ENCODE results near the gene SERPINA3.
"Not testable (repeated sequence)": the region's sequence is repeated elsewhere in the genome, so short reads cannot be mapped to it uniquely, and the experiment has no call there.

SERPINA3 gene

GRCh38 chr14:94633121-94633520, 20.9 kb downstream of the SERPINA3 start:
- DNase-seq, result no peak

- no peak for DNase-seq
Observed at GRCh38 chr14:94635154-94635553, 23.0 kb downstream of the SERPINA3 start.

- no peak for DNase-seq
Observed at GRCh38 chr14:94636744-94637412, 24.7 kb downstream of the SERPINA3 start.

- not testable (repeated sequence) for DNase-seq
Observed at GRCh38 chr14:94637814-94638213, 25.6 kb downstream of the SERPINA3 start.

GRCh38 chr14:94638339-94638738, 26.1 kb downstream of the SERPINA3 start:
- no peak for DNase-seq

- DNase-seq, result peak; percentile 42
Observed at GRCh38 chr14:94638961-94639817, 27.0 kb downstream of the SERPINA3 start.

GRCh38 chr14:94640721-94641631, 28.8 kb downstream of the SERPINA3 start:
- peak; percentile 65 for DNase-seq

- DNase-seq, result peak; percentile 26
Observed at GRCh38 chr14:94641632-94641955, 29.4 kb downstream of the SERPINA3 start.

GRCh38 chr14:94643316-94644101, 31.3 kb downstream of the SERPINA3 start:
- peak; percentile 45 for DNase-seq

- DNase-seq, result peak; percentile 22
Observed at GRCh38 chr14:94644102-94644535, 31.9 kb downstream of the SERPINA3 start.

GRCh38 chr14:94646066-94646465, 33.9 kb downstream of the SERPINA3 start:
- DNase-seq, result peak; percentile 12

GRCh38 chr14:94646481-94646880, 34.3 kb downstream of the SERPINA3 start:
- DNase-seq, result peak; percentile 30

GRCh38 chr14:94648801-94649200, 36.6 kb downstream of the SERPINA3 start:
- DNase-seq, result peak; percentile 26

- DNase-seq, result peak; percentile 37
Observed at GRCh38 chr14:94649543-94650443, 37.6 kb downstream of the SERPINA3 start.

GRCh38 chr14:94650444-94650775, 38.2 kb downstream of the SERPINA3 start:
- no peak for DNase-seq

- peak; percentile 40 for DNase-seq
Observed at GRCh38 chr14:94650806-94651805, 38.9 kb downstream of the SERPINA3 start.

- peak; percentile 12 for DNase-seq
Observed at GRCh38 chr14:94653321-94653720, 41.1 kb downstream of the SERPINA3 start.

GRCh38 chr14:94654071-94654861, 42.1 kb downstream of the SERPINA3 start:
- DNase-seq, result peak; percentile 63

GRCh38 chr14:94655169-94655710, 43.0 kb downstream of the SERPINA3 start:
- no peak for DNase-seq
